ENCODE data around the gene RPP25L.

GRCh38 chr9:34603610-34604231, 8.2 kb downstream of the RPP25L start:
- peak; percentile 85 to 92 (median 90) for TF ChIP-seq CTCF (IDR thresholded peaks at IDR 0.05)
- no peak for TF ChIP-seq POLR2A (IDR thresholded peaks at IDR 0.05)
